OCI-LY7 (cell line): ENCODE results near the gene ARMH1. TPM values are rescaled to one million over a fixed set of nuclear protein-coding genes. Genes with fewer than 3 reads are reported as not detected.

Experiments used
- BruUV-seq: library from RNA; stranded (reverse); fragments of 400-500 nt; replicated peaks from 2 replicates; lab custom pipeline; 2021; lab: Mats Ljungman, UMichigan
- CTCF ChIA-PET: fragments of 300-600 bp; sonication (Branson Sonifier 250); formaldehyde crosslinking; loops from one replicate; lab custom pipeline; 2022; ENCODE audit warnings: antibody characterized with exemption; ENCODE audit not compliant: unreplicated experiment; lab: Charles Lee
- POLR2A ChIA-PET: fragments of 300-600 bp; sonication (Branson Sonifier 250); formaldehyde crosslinking; loops from one replicate; lab custom pipeline; 2022; ENCODE audit warnings: antibody characterized with exemption; lab: Charles Lee
- DNase-seq: peaks from one replicate; pipeline ENCODE4 v3.0.0-alpha.2; 2015; ENCODE audit warnings: low spot score
- H2AFZ ChIP-seq: fragments of 200-600 bp; sonication (generic), shearing (Covaris generic); 2 replicates; pipeline ENCODE4 v1.6.1; 2014; ENCODE audit warnings: mild to moderate bottlenecking, antibody characterized with exemption, low read length, moderate library complexity
- H3K27ac ChIP-seq: fragments of 200-600 bp; sonication (generic); 2 replicates; pipeline ENCODE4 v1.5.1; 2014; ENCODE audit warnings: mixed run types, low read depth, mild to moderate bottlenecking, moderate library complexity, low read length, inconsistent platforms; ENCODE audit not compliant: poor library complexity, severe bottlenecking
- H3K36me3 ChIP-seq: fragments of 200-600 bp; sonication (generic); 2 replicates; pipeline ENCODE4 v1.6.1; 2014; ENCODE audit warnings: mild to moderate bottlenecking, antibody characterized with exemption, low read length, moderate library complexity, mixed read lengths; ENCODE audit not compliant: insufficient read depth
- H3K4me1 ChIP-seq: fragments of 200-600 bp; sonication (generic); 2 replicates; pipeline ENCODE4 v1.5.1; 2014; ENCODE audit warnings: mild to moderate bottlenecking, low read length; ENCODE audit not compliant: insufficient read depth, poor library complexity, severe bottlenecking
- H3K4me2 ChIP-seq: fragments of 200-600 bp; sonication (generic); 2 replicates; pipeline ENCODE4 v1.6.1; 2014; ENCODE audit warnings: mild to moderate bottlenecking, low read length
- H3K4me3 ChIP-seq: fragments of 200-600 bp; sonication (generic); 2 replicates; pipeline ENCODE4 v1.5.1; 2014; ENCODE audit warnings: mild to moderate bottlenecking, low read depth, low read length; ENCODE audit not compliant: poor library complexity, severe bottlenecking
- H3K79me2 ChIP-seq: fragments of 200-600 bp; sonication (generic); 2 replicates; pipeline ENCODE4 v1.6.1; 2016; ENCODE audit warnings: low read depth, mild to moderate bottlenecking, low read length, moderate library complexity, mixed read lengths; ENCODE audit not compliant: insufficient read depth
- H3K9me2 ChIP-seq: fragments of 200-600 bp; sonication (generic); 2 replicates; pipeline ENCODE4 v1.6.1; 2016; ENCODE audit warnings: mild to moderate bottlenecking, low read length, mixed read lengths; ENCODE audit not compliant: insufficient read depth
- H3K9me3 ChIP-seq: fragments of 200-600 bp; sonication (generic); 2 replicates; pipeline ENCODE4 v1.6.1; 2014; ENCODE audit warnings: mild to moderate bottlenecking, mixed run types, low read length, mixed read lengths
- H4K20me1 ChIP-seq: fragments of 200-600 bp; sonication (generic); 2 replicates; pipeline ENCODE4 v1.6.1; 2014; ENCODE audit warnings: mild to moderate bottlenecking, antibody characterized with exemption, low read length, moderate library complexity, mixed read lengths; ENCODE audit not compliant: insufficient read depth
- EZH2phosphoT487 ChIP-seq: fragments of 200-600 bp; sonication (generic); IDR thresholded peaks from 2 replicates; pipeline ENCODE4 v1.6.1; 2018; ENCODE audit warnings: low read depth, borderline replicate concordance, mild to moderate bottlenecking, mixed run types, antibody characterized with exemption, low read length, moderate library complexity, mixed read lengths
- intact Hi-C: fragments of 100-400 bp; cut with micrococcal nuclease; formaldehyde crosslinking; loops from one replicate; pipeline ENCODE4 v1.10.0; 2022; ENCODE audit not compliant: unreplicated experiment
- total RNA-seq, 2 experiments: library from RNA; depleted of rRNA in 1 of 2; stranded (reverse); fragments of >200 nt in 1 of 2; shearing (Covaris generic) in 1 of 2; gene quantifications; 2 replicates each; pipeline ENCODE4 v1.2.3, GENCODE V29; 2014 to 2022
- TF ChIP-seq, protein P1 (sequence below): fragments of 200-600 bp; sonication (generic); conservative IDR thresholded peaks from 2 replicates; pipeline ENCODE4 v1.5.1; 2014; ENCODE audit warnings: mild to moderate bottlenecking, antibody characterized with exemption, low read length, moderate library complexity, mixed read lengths

The ARMH1 gene
- total RNA-seq, 2 experiments from 2014 or later: 7.8 to 8.9 TPM

DNA sequence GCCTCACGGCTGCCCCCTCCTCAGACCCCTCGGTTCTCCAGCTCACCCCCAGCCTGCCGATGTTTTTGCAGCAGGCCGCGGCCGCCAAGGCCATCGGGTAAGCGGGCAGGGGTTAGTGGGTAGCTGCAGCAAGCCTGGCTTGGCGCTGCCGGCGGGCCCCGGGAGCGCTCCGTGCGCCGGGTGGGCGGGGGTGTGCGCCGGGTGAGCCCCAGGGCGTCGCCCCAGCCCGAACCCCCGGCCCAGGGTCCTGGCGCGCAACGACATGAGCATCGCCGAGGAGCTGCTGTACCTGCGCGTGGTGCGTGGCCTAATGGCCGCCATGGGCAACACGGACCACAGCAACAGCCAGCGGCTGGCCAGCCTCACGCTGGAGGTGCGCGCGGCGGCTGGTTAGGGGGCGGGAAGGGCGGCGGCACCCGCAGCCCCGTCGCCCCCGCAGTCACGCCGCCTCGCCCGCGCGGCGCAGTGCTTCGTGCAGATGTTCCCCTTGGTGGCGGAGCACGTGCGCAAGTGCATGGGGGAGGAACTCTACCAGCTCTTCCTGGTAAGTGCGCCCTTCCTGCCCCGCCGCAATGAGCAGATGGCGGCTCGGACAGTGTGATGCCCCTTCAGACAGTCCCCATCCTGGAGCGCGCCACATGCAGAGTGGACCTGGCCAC is 49.9 kb downstream of the ARMH1 start:
- no peaks in the 10 kb centered on the region for H4K20me1 ChIP-seq
- no peaks in the 10 kb centered on the region for H3K9me3 ChIP-seq
- H3K79me2 ChIP-seq: no peaks in the 10 kb centered on the region
- ChIA-PET POLR2A (interaction anchor here (1.3 to 4.8 kb wide), 2 partner anchors 12 to 579 kb away, joined by 7 to 80 read pairs; no protein-coding TSS in a partner anchor), CTCF (interaction anchor here (0.6 kb wide), 1 partner anchor 13 kb away, joined by 10 read pairs; no protein-coding TSS in a partner anchor)
- H2AFZ ChIP-seq: no peak overlapping the region
- H3K4me1 ChIP-seq: peaks cover 53% of the 10 kb centered on the region
- H3K4me2 ChIP-seq: no peak overlapping the region
- TF ChIP-seq EZH2phosphoT487: no peak
- TF ChIP-seq, protein P1, sequence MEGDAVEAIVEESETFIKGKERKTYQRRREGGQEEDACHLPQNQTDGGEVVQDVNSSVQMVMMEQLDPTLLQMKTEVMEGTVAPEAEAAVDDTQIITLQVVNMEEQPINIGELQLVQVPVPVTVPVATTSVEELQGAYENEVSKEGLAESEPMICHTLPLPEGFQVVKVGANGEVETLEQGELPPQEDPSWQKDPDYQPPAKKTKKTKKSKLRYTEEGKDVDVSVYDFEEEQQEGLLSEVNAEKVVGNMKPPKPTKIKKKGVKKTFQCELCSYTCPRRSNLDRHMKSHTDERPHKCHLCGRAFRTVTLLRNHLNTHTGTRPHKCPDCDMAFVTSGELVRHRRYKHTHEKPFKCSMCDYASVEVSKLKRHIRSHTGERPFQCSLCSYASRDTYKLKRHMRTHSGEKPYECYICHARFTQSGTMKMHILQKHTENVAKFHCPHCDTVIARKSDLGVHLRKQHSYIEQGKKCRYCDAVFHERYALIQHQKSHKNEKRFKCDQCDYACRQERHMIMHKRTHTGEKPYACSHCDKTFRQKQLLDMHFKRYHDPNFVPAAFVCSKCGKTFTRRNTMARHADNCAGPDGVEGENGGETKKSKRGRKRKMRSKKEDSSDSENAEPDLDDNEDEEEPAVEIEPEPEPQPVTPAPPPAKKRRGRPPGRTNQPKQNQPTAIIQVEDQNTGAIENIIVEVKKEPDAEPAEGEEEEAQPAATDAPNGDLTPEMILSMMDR: no peak
- no peaks in the 10 kb centered on the region for H3K36me3 ChIP-seq
- BruUV-seq: no TSS peak
- intact Hi-C loops: loop anchor here (5.0 kb wide), 1 partner anchor 578 kb away; no protein-coding TSS in a partner anchor
- no peaks in the 10 kb centered on the region for H3K9me2 ChIP-seq
- H3K27ac ChIP-seq: no peak overlapping the region
- H3K4me3 ChIP-seq: no peak overlapping the region
- DNase-seq: no peak

DNA sequence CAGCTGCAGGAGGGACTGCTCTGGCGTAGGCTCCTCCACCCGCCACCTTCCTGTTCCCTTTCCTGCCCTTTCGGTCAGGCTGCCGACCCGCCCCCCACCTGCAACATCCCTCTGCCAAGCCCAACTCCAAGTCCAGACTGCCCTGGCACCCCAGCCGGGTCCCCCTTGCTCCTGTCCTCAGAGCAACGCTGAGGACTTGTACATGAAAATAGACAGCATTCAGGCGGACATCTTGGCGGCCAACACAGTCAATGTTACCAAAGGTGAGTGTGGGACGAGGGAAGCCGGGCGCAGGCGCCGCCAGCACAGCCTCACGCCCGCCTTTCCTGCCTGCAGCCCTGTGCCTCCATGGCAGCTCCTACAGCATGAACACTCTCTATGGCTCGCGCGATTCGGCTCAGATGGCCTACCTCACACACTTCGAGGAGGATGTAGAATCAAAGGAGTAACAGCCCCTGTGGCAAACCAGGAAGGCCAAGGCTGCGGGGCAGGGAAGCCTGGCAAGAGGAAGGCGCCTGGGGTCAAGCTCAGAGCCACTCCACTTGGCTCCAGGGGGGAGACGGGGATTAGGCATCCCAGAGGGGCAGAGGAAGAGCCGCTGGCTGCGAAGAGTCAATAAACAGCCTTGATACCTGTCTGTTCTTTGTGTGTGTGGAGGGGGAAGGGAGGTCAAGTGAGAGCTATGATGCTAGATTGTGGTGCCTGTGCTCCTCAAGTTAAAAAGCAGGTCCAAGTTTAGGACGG is 50.6 kb downstream of the ARMH1 start:
- BruUV-seq: no TSS peak
- Histone ChIP-seq H3K36me3 (no peaks in the 10 kb centered on the region), H3K4me2 (no peak overlapping the region), H3K27ac (no peak overlapping the region), H3K9me2 (no peaks in the 10 kb centered on the region), H3K9me3 (no peaks in the 10 kb centered on the region), H3K4me1 (peaks cover 52% of the 10 kb centered on the region), H3K79me2 (no peaks in the 10 kb centered on the region), H2AFZ (no peak overlapping the region), H3K4me3 (no peak overlapping the region), H4K20me1 (no peaks in the 10 kb centered on the region)
- CTCF ChIA-PET: interaction anchor here (0.6 kb wide), 1 partner anchor 51 kb away, joined by 3 read pairs; no protein-coding TSS in a partner anchor
- intact Hi-C loops: loop anchor here (5.0 kb wide), 1 partner anchor 577 kb away; no protein-coding TSS in a partner anchor
- POLR2A ChIA-PET: interaction anchor here (0.6 to 9.1 kb wide), 3 partner anchors 10 to 779 kb away, joined by 3 to 137 read pairs (median 80); no protein-coding TSS in a partner anchor
- TF ChIP-seq, protein P1: no peak
- no peak for TF ChIP-seq EZH2phosphoT487
- no peak for DNase-seq
